ENCODE results near the gene YY2.
A peak's percentile ranks its signal among the peaks of the same experiment; 100 is the strongest.

The YY2 gene

DNA sequence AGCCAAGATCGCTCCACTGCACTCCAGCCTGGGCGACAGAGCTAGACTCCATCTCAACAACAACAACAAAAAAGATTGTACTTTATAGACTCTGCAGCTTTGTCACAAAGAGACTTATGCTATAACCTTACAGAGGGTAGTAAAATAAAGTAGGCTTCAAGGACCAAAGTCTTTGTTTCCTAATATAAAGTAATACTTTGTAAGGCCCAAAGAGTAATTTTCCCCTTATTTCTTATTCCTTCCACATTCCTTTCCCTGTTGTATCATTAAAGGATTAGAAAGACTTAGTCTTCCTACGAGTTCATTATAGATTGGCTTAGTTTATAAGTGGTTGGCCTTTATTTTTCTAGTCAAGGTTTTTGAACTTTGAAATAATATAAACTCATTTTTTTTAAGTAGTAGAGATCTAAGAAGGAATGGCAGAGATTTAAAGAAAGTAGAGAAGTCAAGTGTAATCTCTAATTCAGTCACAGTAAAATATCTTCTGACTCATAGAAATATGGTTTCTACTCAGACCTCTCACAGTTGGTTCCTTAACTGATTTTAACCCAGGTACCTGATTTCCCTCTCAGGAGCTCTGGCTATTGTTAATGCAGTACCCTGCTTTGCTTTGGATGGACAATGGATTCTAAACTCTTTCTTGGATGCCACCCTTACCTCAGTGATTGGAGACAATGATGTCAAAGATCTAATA is 26.2 kb downstream of the YY2 start:
- no peak for DNase-seq

DNA sequence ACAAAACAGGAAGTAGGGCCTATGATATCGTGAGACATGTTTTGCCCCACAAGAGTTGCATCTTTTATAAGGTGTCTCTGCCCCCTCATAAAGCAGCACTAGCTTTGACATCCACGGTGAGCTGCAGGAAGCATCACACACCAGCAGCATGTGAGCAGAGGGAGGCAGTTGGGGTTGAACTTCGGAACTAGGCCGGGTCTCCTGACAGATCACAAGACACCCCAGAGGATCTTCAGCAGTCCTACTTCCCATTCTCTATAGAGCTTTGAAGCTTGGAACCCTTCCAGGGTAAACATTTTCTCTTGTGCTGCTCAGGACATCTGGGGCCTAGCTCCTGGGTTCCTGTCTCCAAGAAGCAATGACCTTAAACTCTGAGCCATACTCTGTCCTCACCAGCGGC is 27.5 kb downstream of the YY2 start:
- peak; percentile 18 for DNase-seq

DNA sequence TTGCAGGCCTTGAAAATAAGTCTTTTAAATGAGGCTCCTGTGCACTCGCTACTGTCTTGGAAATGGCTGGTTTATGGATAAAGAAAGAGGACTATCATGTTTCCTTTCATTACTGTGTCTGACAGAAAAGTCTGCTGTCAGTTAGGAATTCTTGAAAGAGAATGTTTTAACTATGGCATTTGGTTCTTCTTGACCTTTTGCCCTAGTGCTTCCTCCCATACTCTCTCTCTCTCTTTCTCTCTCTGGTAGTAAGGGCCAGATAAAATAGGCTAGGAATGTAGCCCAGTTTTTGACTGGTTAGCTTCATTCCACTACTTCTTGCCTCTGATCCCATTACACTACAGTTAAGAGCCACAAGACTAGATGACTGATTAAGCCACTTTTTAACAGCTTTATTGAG is 29.8 kb downstream of the YY2 start:
- peak; percentile 52 for DNase-seq

GRCh38 chrX:21905313-21905712 is 49.5 kb downstream of the YY2 start:
- no peak for DNase-seq

DNA sequence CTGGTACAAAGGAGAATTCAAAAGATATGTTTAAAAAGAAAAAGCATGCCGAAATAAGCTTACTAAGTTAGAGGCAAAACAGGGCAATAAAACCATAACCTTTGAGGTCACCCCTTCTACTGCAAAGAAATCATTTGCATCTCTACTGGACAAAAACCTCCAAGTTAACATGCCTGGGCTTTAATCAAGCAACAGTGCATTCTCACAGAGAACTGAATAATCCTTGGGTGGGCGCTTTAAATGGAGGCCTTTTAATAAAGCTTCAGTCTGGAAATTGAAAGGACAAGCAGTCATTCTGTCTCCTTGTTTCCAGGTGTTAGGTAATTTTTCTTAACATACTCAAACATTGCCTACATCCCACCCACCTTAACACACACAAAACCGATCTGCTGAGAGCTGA is 50.2 kb downstream of the YY2 start:
- DNase-seq, result no peak

DNA sequence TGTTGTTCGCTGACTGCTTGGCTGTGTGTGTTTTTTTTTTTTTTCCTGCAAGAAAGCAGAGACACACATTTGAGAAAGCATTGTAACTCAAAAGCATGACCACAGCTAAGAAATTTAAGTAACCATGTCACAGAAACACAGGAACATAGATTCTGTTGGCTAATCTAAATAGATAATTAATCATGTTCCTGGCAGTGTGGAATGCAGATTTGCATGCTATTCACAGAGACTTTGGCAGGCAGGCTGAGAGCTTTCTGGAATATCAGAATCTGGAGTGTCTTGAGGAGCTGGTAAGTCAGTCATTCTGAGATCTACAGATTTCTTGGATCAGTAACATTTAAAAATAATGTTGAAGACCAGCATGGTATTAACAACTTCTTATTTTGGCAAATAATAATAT is 51.5 kb downstream of the YY2 start:
- DNase-seq, result peak; percentile 1

Data from EL (cell line).